Esophagus squamous epithelium (tissue), 4 donors: ENCODE data around the gene TRIM51.

Source experiments
- POLR2A ChIP-seq, 4 donors: fragments of 450-650 bp; IDR thresholded peaks; one replicate each; pipeline ENCODE4 v1.6.1; 2017; ENCODE audit warnings: antibody characterized with exemption in 4 of 4, mild to moderate bottlenecking in 4 of 4, moderate library complexity in 3 of 4
- TF ChIP-seq, protein P1 (sequence below), 6 experiments: fragments of 450-650 bp in 4 of 6; fragments of 200-600 bp in 2 of 6; sonication (generic) in 2 of 6; IDR thresholded peaks; one replicate each; pipeline ENCODE4 v1.5.1; 2016 to 2019; ENCODE audit warnings: antibody characterized with exemption in 6 of 6, mild to moderate bottlenecking in 4 of 6, moderate library complexity in 4 of 6

DNA sequence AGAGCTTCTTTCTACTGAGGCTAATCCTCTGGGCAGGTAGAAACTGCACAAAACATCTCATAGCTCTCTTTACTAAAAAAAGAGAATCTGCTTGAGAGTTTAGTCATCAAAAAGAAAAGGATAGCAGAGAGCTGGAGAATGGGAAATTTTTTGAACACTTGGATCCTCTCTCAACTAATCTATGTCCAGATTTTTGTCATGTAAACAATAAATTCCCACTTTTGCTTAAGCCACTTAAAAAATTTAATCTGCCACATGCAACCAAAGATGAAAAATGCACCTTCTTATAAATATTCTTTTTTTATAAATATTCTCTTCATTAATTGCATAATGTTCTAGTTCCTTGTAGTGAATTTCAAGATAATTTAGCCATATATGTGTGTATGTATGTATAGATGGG is 34.1 kb upstream of the TRIM51 start:
- TF ChIP-seq, protein P1, sequence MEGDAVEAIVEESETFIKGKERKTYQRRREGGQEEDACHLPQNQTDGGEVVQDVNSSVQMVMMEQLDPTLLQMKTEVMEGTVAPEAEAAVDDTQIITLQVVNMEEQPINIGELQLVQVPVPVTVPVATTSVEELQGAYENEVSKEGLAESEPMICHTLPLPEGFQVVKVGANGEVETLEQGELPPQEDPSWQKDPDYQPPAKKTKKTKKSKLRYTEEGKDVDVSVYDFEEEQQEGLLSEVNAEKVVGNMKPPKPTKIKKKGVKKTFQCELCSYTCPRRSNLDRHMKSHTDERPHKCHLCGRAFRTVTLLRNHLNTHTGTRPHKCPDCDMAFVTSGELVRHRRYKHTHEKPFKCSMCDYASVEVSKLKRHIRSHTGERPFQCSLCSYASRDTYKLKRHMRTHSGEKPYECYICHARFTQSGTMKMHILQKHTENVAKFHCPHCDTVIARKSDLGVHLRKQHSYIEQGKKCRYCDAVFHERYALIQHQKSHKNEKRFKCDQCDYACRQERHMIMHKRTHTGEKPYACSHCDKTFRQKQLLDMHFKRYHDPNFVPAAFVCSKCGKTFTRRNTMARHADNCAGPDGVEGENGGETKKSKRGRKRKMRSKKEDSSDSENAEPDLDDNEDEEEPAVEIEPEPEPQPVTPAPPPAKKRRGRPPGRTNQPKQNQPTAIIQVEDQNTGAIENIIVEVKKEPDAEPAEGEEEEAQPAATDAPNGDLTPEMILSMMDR (IDR thresholded peaks at IDR 0.05) = no peak
- no peak for TF ChIP-seq POLR2A (IDR thresholded peaks at IDR 0.05)
